Measurements from ENCODE around the gene USP44. TPM values are rescaled to one million over a fixed set of nuclear protein-coding genes. Genes with fewer than 3 reads are reported as not detected.

The USP44 gene
- polyA plus RNA-seq, 1 of the 3 experiments (the other 2 are of a cell fraction) = 0.07 TPM

DNA sequence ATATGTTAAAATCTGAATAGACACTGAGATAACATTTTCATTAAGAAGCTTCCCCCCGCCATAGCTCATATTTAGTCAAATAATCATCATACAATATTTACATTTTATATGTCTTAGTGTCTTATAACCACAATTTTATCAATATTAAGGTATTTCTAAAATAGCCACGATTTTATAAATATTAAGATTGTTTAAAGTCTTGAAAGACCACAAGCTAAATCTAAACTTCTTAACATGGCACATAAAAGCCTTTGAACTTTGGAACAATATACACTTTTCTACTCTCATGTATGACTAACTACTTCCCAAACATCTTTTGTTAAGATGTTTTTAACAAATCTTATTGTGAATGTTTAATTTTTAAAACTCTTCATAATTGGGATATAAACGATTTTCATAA lies 6.5 kb downstream of the USP44 start:
- Histone ChIP-seq H3K9ac (no peak overlapping the region), H3K9me3 (no peaks in the 10 kb centered on the region), H3K4me1 (ENCODE audit: control insufficient read depth in 1 of 2, insufficient read depth in 2 of 2, low read depth in 1 of 2, low read length in 1 of 2) (no peaks in the 10 kb centered on the region; a peak in 1 of 4 replicates), H3K4me3 (ENCODE audit: low read depth in 2 of 2, low read length in 1 of 2) (no peak overlapping the region), H3K27me3 (ENCODE audit: insufficient read depth) (no peaks in the 10 kb centered on the region), H3K36me3 (replicated peaks in 1 of 2; ENCODE audit: control insufficient read depth in 1 of 2, insufficient read depth in 2 of 2, low read length in 1 of 2) (no peaks in the 10 kb centered on the region), H3K79me2 (ENCODE audit: insufficient read depth) (no peaks in the 10 kb centered on the region), H3F3A (replicated peaks; ENCODE audit: insufficient read depth) (peaks cover 7% of the 10 kb centered on the region), H3K9me2 (no peaks in the 10 kb centered on the region), H3K27ac (ENCODE audit: low read depth in 2 of 2, low read length in 1 of 2) (no peak overlapping the region), H2AFZ (ENCODE audit: low read depth) (no peak overlapping the region), H4K20me1 (ENCODE audit: insufficient read depth) (no peaks in the 10 kb centered on the region), H3K4me2 (no peak overlapping the region)
- TF ChIP-seq, protein P1, sequence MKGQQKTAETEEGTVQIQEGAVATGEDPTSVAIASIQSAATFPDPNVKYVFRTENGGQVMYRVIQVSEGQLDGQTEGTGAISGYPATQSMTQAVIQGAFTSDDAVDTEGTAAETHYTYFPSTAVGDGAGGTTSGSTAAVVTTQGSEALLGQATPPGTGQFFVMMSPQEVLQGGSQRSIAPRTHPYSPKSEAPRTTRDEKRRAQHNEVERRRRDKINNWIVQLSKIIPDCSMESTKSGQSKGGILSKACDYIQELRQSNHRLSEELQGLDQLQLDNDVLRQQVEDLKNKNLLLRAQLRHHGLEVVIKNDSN (IDR thresholded peaks at IDR 0.05; ENCODE audit: borderline replicate concordance, low read depth) = no peak
- no peak for DNase-seq
- ChIA-PET CTCF (interaction anchor here (1.1 to 1.3 kb wide), 2 partner anchors 10 to 38 kb away, joined by 3 to 14 read pairs; no protein-coding TSS in a partner anchor), POLR2A (no interaction called here)
- WGBS (ENCODE audit: low lambda C conversion rate) = 55% methylated on average over 3 of the region's 3 CpGs

DNA sequence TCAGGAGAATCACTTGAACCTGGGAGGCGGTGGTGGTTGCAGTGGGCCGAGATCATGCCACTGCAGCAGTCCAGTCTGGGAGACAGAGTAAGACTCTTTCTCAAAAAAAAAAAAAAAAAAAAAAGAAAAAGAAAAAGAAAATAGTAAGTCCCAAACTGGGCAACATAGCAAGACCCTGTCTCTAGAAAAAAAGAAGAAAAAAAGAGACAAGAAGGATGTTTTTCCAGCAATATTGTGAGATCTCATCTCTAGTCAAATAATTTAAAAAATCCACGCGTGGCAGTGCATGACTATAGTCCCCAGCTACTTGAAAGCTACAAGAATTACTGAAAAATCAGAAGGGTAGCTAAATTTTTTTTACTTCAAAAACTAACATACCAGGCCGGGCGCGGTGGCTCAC lies 8.0 kb downstream of the USP44 start:
- Histone ChIP-seq H3K4me1 (ENCODE audit: control insufficient read depth in 1 of 2, insufficient read depth in 2 of 2, low read depth in 1 of 2, low read length in 1 of 2) (no peaks in the 10 kb centered on the region; a peak in 1 of 4 replicates), H3K79me2 (ENCODE audit: insufficient read depth) (no peaks in the 10 kb centered on the region), H3K36me3 (replicated peaks in 1 of 2; ENCODE audit: control insufficient read depth in 1 of 2, insufficient read depth in 2 of 2, low read length in 1 of 2) (no peaks in the 10 kb centered on the region), H3F3A (replicated peaks; ENCODE audit: insufficient read depth) (peaks cover 7% of the 10 kb centered on the region), H3K4me3 (ENCODE audit: low read depth in 2 of 2, low read length in 1 of 2) (no peak overlapping the region), H4K20me1 (ENCODE audit: insufficient read depth) (no peaks in the 10 kb centered on the region), H3K9ac (no peak overlapping the region), H2AFZ (ENCODE audit: low read depth) (no peak overlapping the region), H3K9me3 (no peaks in the 10 kb centered on the region), H3K4me2 (no peak overlapping the region), H3K27ac (ENCODE audit: low read depth in 2 of 2, low read length in 1 of 2) (no peak overlapping the region), H3K9me2 (no peaks in the 10 kb centered on the region), H3K27me3 (ENCODE audit: insufficient read depth) (no peaks in the 10 kb centered on the region)
- 94% methylated on average over 7 of the region's 7 CpGs for WGBS (ENCODE audit: low lambda C conversion rate)
- POLR2A ChIA-PET = no interaction called here
- CTCF ChIA-PET = no interaction called here
- TF ChIP-seq RAD21 (IDR thresholded peaks at IDR 0.05; ENCODE audit: low read length) (no peak), MXI1 (IDR thresholded peaks at IDR 0.05; ENCODE audit: low read depth, low read length) (no peak), POLR2AphosphoS5 (IDR thresholded peaks at IDR 0.05; ENCODE audit: low read depth, low read length) (no peak), TEAD4 (IDR thresholded peaks at IDR 0.05; ENCODE audit: borderline replicate concordance, insufficient read depth) (no peak), CHD2 (IDR thresholded peaks at IDR 0.05; ENCODE audit: low read length, partially characterized antibody) (no peak), RCOR1 (IDR thresholded peaks at IDR 0.05; ENCODE audit: low read length) (no peak), TAF1 (IDR thresholded peaks at IDR 0.05; ENCODE audit: borderline replicate concordance, low read depth, low read length) (no peak), EP300 (IDR thresholded peaks at IDR 0.05; ENCODE audit: borderline replicate concordance in 1 of 2, low read depth in 1 of 2, low read length in 1 of 2) (no peak)
- TF ChIP-seq, protein P2, sequence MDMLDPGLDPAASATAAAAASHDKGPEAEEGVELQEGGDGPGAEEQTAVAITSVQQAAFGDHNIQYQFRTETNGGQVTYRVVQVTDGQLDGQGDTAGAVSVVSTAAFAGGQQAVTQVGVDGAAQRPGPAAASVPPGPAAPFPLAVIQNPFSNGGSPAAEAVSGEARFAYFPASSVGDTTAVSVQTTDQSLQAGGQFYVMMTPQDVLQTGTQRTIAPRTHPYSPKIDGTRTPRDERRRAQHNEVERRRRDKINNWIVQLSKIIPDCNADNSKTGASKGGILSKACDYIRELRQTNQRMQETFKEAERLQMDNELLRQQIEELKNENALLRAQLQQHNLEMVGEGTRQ (IDR thresholded peaks at IDR 0.05; ENCODE audit: borderline replicate concordance, low read depth, low read length) = no peak
- TF ChIP-seq, protein P3, sequence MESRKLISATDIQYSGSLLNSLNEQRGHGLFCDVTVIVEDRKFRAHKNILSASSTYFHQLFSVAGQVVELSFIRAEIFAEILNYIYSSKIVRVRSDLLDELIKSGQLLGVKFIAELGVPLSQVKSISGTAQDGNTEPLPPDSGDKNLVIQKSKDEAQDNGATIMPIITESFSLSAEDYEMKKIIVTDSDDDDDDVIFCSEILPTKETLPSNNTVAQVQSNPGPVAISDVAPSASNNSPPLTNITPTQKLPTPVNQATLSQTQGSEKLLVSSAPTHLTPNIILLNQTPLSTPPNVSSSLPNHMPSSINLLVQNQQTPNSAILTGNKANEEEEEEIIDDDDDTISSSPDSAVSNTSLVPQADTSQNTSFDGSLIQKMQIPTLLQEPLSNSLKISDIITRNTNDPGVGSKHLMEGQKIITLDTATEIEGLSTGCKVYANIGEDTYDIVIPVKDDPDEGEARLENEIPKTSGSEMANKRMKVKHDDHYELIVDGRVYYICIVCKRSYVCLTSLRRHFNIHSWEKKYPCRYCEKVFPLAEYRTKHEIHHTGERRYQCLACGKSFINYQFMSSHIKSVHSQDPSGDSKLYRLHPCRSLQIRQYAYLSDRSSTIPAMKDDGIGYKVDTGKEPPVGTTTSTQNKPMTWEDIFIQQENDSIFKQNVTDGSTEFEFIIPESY (IDR thresholded peaks at IDR 0.05; ENCODE audit: borderline replicate concordance, low read depth) = no peak
- TF ChIP-seq, protein P1 (IDR thresholded peaks at IDR 0.05; ENCODE audit: borderline replicate concordance, low read depth) = no peak
- DNase-seq = no peak
